ENCODE measurements around the gene TSKU. TPM values are rescaled to one million over a fixed set of nuclear protein-coding genes. Genes with fewer than 3 reads are reported as not detected.
"Not testable (repeated sequence)": the region's sequence is repeated elsewhere in the genome, so short reads cannot be mapped to it uniquely, and the experiment has no call there.

TSKU gene
- total RNA-seq, 2 donors from 2014 or later, result 39.6 to 41.3 TPM

DNA sequence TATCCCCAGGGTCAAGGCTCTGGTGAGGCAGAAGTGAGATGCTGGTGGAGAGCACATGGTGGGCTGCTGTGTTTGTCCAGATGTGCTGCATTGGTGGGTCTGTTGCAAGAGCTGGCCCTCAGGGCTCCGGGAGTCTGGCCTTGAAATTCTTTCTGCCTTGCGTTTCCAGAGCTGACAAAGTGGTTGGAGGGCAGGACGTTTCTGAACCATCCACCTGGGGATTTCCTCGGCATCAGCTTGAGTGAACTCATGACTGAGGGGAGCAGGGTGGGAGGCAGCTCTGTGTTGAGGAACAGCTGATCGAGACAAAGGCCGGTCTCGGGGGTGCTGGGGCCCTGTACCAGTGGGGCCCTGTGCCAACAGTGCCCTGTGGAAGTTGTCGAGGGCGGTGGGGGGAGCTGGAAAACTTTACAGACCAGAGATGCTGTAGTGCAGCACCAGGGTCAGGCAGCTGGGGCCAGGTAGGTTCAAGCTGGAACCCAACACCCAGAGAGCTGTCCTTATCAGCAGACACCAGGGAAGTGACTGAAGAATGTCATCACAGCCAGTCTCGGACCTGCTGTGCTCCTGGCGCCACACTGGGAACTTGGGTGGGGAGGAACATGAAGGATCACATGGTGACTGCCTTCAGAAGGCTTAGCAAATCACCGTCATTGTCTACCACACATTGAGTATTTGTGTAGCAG, 4.9 kb downstream of the TSKU start:
- Histone ChIP-seq H3K9ac (ENCODE audit: low read depth in 2 of 2, low read length in 2 of 2) (peak overlapping the region in 1 of 2 donors; percentile 67), H3K36me3 (no peaks in the 10 kb centered on the region), H3K4me1 (peaks cover 20% of the 10 kb centered on the region), H3K9me3 (no peaks in the 10 kb centered on the region), H3K27me3 (no peaks in the 10 kb centered on the region), H3K4me3 (no peak overlapping the region), H3K27ac (peak overlapping the region; percentile 71)
- intact Hi-C loops (cut with DNase I), result no loop called here
- DNase-seq, result peak; percentile 52
- TF ChIP-seq, protein P1, sequence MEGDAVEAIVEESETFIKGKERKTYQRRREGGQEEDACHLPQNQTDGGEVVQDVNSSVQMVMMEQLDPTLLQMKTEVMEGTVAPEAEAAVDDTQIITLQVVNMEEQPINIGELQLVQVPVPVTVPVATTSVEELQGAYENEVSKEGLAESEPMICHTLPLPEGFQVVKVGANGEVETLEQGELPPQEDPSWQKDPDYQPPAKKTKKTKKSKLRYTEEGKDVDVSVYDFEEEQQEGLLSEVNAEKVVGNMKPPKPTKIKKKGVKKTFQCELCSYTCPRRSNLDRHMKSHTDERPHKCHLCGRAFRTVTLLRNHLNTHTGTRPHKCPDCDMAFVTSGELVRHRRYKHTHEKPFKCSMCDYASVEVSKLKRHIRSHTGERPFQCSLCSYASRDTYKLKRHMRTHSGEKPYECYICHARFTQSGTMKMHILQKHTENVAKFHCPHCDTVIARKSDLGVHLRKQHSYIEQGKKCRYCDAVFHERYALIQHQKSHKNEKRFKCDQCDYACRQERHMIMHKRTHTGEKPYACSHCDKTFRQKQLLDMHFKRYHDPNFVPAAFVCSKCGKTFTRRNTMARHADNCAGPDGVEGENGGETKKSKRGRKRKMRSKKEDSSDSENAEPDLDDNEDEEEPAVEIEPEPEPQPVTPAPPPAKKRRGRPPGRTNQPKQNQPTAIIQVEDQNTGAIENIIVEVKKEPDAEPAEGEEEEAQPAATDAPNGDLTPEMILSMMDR (IDR thresholded peaks at IDR 0.05), result no peak

DNA sequence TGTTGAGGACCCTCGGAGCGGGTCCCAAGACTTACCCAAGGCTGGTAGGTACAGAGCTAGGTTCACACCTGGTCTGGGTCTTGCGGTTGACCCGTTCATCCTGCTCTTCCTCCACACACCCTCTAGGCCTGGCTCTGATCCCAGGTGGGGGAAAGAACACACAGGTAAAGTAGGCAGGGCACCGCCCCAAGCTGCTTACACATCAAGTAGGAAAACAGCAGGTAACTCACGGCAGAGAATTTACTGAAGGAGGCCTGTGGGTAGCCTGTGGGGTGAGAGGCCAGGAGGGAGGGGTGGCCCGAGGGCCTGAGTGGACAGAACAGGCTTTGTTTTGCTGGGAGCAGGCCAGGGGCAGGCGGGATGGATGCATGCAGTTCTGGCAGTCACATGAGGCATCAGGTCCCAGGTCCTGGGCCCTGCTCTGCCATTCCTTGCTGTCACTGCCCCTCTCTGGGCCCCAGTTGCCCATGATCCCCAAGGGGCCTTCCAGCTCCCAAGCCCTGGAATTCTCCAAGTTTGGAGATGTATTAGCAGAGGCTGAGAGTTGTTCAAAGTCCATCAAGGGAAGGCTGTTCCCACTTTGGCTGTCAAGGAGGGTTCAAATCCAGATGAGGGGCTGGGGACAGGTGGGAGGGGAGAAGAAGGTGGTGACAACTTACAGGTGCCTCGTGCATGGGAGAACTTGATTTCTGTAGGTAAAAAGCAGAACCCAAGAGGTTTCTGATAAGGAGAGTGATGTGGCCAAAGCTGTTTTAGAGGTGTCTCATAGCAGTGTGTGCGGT, 5.7 kb downstream of the TSKU start:
- Histone ChIP-seq H3K4me3 (no peak overlapping the region), H3K27ac (peak overlapping the region; percentile 71), H3K36me3 (no peaks in the 10 kb centered on the region), H3K4me1 (peaks cover 20% of the 10 kb centered on the region), H3K9ac (ENCODE audit: low read depth in 2 of 2, low read length in 2 of 2) (peak overlapping the region in 1 of 2 donors; percentile 67), H3K9me3 (no peaks in the 10 kb centered on the region), H3K27me3 (no peaks in the 10 kb centered on the region)
- peak; percentile 96 for DNase-seq
- TF ChIP-seq, protein P1 (IDR thresholded peaks at IDR 0.05), result no peak
- intact Hi-C loops (cut with DNase I), result no loop called here

DNA sequence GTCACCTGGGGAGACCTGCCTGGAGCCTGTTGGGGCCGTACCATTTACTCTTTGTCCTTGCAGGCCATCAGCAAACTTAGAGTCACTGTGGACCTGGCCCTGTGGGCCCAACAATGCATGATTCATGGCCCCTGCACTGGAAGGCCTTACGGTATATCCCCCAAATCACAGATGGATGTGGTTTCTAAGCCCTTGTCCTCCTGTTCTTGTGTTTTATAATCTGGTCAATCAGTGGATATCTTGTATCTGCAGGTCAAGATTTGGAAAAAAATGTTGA, 6.2 kb downstream of the TSKU start:
- intact Hi-C loops (cut with DNase I), result no loop called here
- TF ChIP-seq, protein P1 (IDR thresholded peaks at IDR 0.05), result no peak
- Histone ChIP-seq H3K9me3 (no peaks in the 10 kb centered on the region), H3K4me1 (peaks cover 20% of the 10 kb centered on the region), H3K27me3 (no peaks in the 10 kb centered on the region), H3K9ac (ENCODE audit: low read depth in 2 of 2, low read length in 2 of 2) (peak overlapping the region in 1 of 2 donors; percentile 67), H3K27ac (peak overlapping the region; percentile 71), H3K4me3 (no peak overlapping the region), H3K36me3 (no peaks in the 10 kb centered on the region)
- no peak for DNase-seq

DNA sequence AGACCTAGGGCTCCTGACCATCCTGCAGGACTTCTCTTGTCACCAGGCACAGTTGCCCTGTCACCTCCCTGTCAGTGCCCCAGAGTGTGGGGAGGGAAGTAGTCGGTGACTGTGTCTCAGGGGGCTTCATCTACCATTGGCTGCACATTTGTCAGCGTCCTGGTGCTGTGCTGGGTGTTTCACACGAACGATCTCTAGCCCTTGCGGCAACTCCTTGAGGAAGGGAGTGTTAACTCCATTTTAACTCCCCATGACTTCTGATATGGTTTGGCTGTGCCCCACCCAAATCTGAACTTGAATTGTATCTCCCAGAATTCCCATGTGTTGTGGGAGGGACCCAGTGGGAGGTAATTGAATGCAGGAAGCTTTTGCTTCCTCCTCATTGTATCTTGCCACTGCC, 7.1 kb downstream of the TSKU start:
- no peaks in the 10 kb centered on the region for H3K36me3 ChIP-seq
- intact Hi-C loops (cut with DNase I), result no loop called here
- no peak overlapping the region for H3K4me3 ChIP-seq
- H3K27ac ChIP-seq, result no peak overlapping the region
- H3K27me3 ChIP-seq, result no peaks in the 10 kb centered on the region
- peaks cover 20% of the 10 kb centered on the region for H3K4me1 ChIP-seq
- no peak overlapping the region for H3K9ac ChIP-seq (ENCODE audit: low read depth in 2 of 2, low read length in 2 of 2)
- no peak for DNase-seq
- H3K9me3 ChIP-seq, result no peaks in the 10 kb centered on the region
- TF ChIP-seq, protein P1 (IDR thresholded peaks at IDR 0.05), result no peak

DNA sequence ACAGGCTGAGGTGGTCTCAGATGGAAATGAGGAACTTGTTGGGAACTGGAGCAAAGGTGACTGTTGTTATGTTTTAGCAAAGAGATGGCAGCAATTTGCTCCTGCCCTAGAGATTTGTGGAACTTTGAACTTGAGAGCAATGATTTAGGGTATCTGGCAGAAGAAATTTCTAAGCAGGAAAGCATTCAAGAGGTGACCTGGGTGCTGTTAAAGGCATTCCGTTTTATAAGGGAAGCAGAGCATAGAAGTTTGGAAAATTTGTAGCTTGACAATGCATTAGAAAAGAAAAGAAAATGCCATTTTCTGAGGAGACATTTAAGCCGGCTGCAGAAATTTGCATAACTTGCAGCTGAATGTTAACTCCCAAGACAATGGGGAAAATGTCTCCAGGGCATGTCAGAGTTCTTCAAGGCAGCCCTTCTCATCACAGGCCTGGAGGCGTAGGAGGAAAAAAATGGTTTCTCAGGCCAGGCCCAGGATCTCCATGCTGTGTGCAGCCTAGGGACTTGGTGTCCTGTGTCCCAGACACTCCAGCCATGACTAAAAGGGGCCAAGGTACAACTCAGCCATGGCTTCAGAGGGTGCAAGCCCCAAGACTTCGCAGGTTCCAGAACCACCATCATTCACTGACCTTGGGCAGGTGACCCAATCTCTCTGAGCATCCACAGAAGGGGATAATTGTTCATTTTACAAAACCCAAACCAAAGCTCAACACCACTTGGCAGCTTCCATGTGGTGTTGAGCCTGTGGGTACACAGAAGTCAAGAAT, 8.0 kb downstream of the TSKU start:
- H3K4me3 ChIP-seq; H3K27me3 ChIP-seq; H3K9me3 ChIP-seq; H3K9ac ChIP-seq (ENCODE audit: low read depth in 2 of 2, low read length in 2 of 2); intact Hi-C loops (cut with DNase I); H3K36me3 ChIP-seq; H3K27ac ChIP-seq; DNase-seq: not testable (repeated sequence)
- H3K4me1 ChIP-seq, result peaks cover 20% of the 10 kb centered on the region
